IPS-20b (cell line): Measurements from ENCODE around the gene HDDC3.

Experiments
- H3K27ac ChIP-seq: one replicate; pipeline ENCODE4 v1.5.1; 2013; ENCODE audit warnings: low read length
- H3K27me3 ChIP-seq: 2 replicates; pipeline ENCODE4 v1.6.1; 2013; ENCODE audit warnings: mild to moderate bottlenecking, low read length, inconsistent platforms; ENCODE audit not compliant: insufficient read depth
- H3K36me3 ChIP-seq: 2 replicates; pipeline ENCODE4 v1.6.1; 2013; ENCODE audit warnings: low read depth, mild to moderate bottlenecking, inconsistent platforms, low read length, moderate library complexity; ENCODE audit not compliant: insufficient read depth
- H3K4me1 ChIP-seq: 2 replicates; pipeline ENCODE4 v1.6.1; 2013; ENCODE audit warnings: mild to moderate bottlenecking, control low read depth, inconsistent platforms, low read length, moderate library complexity; ENCODE audit not compliant: insufficient read depth
- H3K4me3 ChIP-seq: 2 replicates; pipeline ENCODE4 v1.5.1; 2013; ENCODE audit warnings: mild to moderate bottlenecking, low read length, inconsistent platforms
- H3K9ac ChIP-seq: 2 replicates; pipeline ENCODE4 v1.6.1; 2013; ENCODE audit warnings: low read depth, mild to moderate bottlenecking, inconsistent platforms, low read length, moderate library complexity
- H3K9me3 ChIP-seq: 2 replicates; pipeline ENCODE4 v1.6.1; 2013; ENCODE audit warnings: mild to moderate bottlenecking, low read depth, low read length, inconsistent platforms; ENCODE audit not compliant: insufficient read depth

Gene HDDC3

DNA sequence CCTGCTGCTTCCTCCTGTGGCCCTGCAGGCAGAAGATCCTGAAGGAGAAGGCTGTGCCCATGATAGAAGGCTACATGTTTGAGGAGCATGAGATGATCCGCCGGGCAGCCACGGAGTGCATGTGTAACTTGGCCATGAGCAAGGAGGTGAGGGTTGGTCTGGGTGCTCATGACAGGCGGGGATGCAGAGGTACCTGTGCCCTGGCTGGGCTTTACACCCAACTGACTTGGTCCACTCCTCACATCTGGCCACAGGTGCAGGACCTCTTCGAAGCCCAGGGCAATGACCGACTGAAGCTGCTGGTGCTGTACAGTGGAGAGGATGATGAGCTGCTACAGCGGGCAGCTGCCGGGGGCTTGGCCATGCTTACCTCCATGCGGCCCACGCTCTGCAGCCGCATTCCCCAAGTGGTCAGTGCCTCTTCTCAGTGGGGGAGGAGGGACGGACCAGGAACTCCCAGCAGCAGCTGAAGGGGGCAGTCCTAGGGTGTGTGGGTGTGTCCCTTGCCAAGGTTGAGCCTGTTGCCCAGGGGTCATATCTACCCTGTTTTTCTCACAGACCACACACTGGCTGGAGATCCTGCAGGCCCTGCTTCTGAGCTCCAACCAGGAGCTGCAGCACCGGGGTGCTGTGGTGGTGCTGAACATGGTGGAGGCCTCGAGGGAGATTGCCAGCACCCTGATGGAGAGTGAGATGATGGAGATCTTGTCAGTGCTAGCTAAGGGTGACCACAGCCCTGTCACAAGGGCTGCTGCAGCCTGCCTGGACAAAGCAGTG is 20.7 kb upstream of the HDDC3 start:
- H3K9me3 ChIP-seq: no peaks in the 10 kb centered on the region
- peaks cover 50% of the 10 kb centered on the region for H3K36me3 ChIP-seq
- no peak overlapping the region for H3K27ac ChIP-seq
- H3K4me3 ChIP-seq: no peak overlapping the region
- H3K4me1 ChIP-seq: peaks cover 12% of the 10 kb centered on the region; the same call in 1 of the 2 replicates
- no peaks in the 10 kb centered on the region; the same call in 1 of the 2 replicates for H3K27me3 ChIP-seq
- no peak overlapping the region for H3K9ac ChIP-seq

DNA sequence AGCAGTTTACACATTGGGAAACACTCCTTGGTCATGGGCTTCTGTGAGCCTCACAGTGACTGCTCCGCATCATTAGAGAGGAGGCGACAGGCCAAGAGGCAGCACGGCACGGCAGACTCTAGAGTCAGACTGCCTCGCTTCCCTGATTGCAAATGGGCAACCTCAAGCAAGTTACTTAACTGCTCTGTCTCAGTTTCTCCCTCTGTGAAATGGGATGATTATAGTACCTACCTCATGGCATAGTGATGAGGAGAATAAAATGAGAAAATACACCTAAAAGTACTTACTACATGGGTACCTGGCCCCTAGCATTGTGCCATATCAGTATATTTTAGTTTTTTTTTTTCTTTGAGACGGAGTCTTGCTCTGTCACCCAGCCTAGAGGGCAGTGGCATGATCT is 18.3 kb upstream of the HDDC3 start:
- no peaks in the 10 kb centered on the region for H3K27me3 ChIP-seq
- no peak overlapping the region for H3K9ac ChIP-seq
- no peak overlapping the region for H3K27ac ChIP-seq
- peaks cover under 1% of the 10 kb centered on the region; the same call in 1 of the 2 replicates for H3K4me1 ChIP-seq
- H3K9me3 ChIP-seq: no peaks in the 10 kb centered on the region
- no peak overlapping the region for H3K4me3 ChIP-seq
- peaks cover 67% of the 10 kb centered on the region for H3K36me3 ChIP-seq

DNA sequence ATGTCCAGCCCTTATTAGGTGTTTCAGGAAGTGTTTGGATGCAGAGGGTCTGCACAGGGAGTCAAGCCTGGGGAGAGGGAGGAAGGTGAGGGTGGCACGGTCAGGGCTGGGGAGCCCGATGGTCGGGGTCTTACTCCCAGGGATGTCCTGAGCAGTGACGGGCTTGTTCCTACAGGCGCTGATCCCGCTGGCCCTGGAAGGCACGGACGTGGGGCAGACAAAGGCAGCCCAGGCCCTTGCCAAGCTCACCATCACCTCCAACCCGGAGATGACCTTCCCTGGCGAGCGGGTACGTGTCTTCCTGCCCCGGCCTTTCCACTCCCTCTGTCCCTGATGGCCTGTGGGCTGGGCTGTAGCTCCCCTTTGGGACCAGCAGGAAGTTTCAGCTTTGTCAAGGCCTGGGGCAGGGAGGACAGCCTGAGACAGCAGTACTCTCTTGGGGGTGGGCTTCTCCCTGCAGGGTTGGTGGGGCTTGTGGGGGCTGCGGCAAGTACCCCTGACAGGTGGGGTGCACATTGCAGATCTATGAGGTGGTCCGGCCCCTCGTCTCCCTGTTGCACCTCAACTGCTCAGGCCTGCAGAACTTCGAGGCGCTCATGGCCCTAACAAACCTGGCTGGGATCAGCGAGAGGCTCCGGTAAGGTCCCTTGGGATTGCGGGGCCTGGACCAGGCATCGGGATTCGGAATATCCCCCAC is 17.8 kb upstream of the HDDC3 start:
- Histone ChIP-seq H3K9ac (no peak overlapping the region), H3K9me3 (no peaks in the 10 kb centered on the region), H3K27me3 (no peaks in the 10 kb centered on the region), H3K36me3 (peaks cover 68% of the 10 kb centered on the region), H3K4me3 (no peak overlapping the region), H3K4me1 (no peaks in the 10 kb centered on the region), H3K27ac (no peak overlapping the region)

DNA sequence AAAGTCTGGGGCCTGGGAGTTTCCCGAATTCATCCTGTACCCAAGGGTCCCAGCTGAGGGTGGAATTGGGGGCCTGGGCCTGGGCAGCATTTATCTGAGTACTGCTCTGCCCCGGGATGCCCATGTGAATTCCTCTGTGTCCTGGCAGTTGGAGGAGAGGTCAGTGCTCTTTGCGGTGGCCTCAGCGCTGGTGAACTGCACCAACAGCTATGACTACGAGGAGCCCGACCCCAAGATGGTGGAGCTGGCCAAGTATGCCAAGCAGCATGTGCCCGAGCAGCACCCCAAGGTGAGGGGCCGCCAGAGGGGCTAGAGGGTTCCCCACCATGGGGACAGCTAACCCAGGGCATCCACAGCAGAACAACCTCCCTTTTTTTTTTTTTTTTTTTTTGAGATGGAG is 16.2 kb upstream of the HDDC3 start:
- H3K9ac ChIP-seq: no peak overlapping the region
- H3K9me3 ChIP-seq: no peaks in the 10 kb centered on the region
- peaks cover 79% of the 10 kb centered on the region for H3K36me3 ChIP-seq
- no peaks in the 10 kb centered on the region for H3K27me3 ChIP-seq
- H3K27ac ChIP-seq: no peak overlapping the region
- no peak overlapping the region for H3K4me3 ChIP-seq
- no peaks in the 10 kb centered on the region for H3K4me1 ChIP-seq

DNA sequence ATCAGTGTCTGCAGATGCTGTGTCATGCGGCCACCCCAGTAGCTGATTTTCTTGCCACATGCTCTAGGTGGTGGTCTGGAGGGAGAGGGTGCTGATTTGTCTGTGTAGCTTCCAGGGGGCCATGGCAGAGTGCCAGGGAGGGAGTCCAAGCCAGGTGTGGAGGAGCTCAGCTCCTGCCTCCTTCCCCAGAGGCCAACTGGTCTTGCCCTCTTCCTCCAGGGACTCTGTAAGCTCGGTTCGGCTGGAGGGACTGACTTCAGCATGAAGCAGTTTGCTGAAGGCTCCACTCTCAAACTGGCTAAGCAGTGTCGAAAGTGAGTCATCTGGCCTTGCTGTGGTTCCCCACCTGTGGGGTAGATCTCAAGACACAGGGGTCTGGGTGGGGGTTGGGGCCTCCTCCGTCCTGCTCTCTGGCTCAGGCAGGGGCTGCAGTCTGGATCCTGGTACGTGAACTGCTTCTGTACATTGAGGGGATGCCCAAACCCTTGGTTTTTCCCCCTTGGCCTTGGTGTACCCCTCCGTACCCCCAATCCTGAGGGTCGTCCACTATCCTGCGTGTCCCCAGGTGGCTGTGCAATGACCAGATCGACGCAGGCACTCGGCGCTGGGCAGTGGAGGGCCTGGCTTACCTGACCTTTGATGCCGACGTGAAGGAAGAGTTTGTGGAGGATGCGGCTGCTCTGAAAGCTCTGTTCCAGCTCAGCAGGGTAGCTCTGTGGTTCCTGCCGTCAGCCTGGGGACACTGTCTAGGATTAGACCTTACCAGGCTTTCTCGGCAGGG is 15.4 kb upstream of the HDDC3 start:
- H3K27me3 ChIP-seq: no peaks in the 10 kb centered on the region
- peaks cover 79% of the 10 kb centered on the region for H3K36me3 ChIP-seq
- H3K4me3 ChIP-seq: no peak overlapping the region
- no peaks in the 10 kb centered on the region for H3K9me3 ChIP-seq
- H3K4me1 ChIP-seq: no peaks in the 10 kb centered on the region
- no peak overlapping the region for H3K27ac ChIP-seq
- H3K9ac ChIP-seq: no peak overlapping the region

DNA sequence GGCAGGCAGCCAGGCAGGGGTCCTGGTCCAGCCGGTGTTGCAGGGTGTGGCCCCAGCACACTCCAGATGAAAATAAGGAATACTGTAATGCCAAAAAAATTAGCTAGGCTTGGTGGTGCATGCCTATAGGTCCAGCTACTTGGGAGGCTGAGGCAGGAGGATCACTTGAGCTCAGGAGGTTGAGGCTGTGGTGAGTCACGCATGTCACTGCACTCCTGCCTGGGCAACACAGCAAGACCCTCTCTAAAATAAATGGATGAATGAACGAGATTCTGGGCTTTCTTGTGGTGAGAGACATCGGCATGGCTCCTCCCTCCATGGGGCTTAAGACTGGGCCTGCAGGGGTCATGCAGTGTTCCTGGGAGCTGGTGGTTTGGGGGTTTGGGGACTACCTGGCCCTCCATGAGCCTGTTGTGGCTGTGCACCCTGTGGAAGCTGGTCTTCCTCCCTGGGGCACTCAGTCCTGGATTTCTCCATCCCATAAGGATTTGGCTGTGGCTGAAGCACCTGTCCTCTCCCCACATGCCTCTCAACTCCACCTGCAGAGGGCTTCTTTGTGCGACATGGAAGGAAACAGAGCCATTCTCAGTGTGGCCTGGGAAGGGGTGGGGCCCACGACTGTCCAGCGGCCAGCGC is 14.7 kb upstream of the HDDC3 start:
- Histone ChIP-seq H3K4me3 (no peak overlapping the region), H3K36me3 (peaks cover 83% of the 10 kb centered on the region), H3K9me3 (no peaks in the 10 kb centered on the region)

DNA sequence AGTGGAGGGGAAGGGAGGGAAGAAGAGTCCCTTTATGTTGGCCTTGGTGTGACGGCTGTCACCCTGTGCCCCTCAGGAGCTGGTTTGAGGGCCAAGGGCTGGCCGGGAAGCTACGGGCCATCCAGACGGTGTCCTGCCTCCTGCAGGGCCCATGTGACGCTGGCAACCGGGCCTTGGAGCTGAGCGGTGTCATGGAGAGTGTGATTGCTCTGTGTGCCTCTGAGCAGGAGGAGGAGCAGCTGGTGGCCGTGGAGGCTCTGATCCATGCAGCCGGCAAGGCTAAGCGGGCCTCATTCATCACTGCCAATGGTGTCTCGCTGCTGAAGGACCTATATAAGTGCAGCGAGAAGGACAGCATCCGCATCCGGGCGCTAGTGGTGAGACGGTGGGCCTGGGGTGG is 14.2 kb upstream of the HDDC3 start:
- Histone ChIP-seq H3K9ac (no peak overlapping the region), H3K27me3 (no peaks in the 10 kb centered on the region), H3K4me3 (no peak overlapping the region), H3K9me3 (no peaks in the 10 kb centered on the region), H3K27ac (no peak overlapping the region), H3K4me1 (no peaks in the 10 kb centered on the region), H3K36me3 (peaks cover 83% of the 10 kb centered on the region)

More for the DNA sequence above, 14.7 kb upstream of the HDDC3 start:
- H3K9ac ChIP-seq: no peak overlapping the region
- H3K4me1 ChIP-seq: no peaks in the 10 kb centered on the region
- H3K27ac ChIP-seq: no peak overlapping the region
- H3K27me3 ChIP-seq: no peaks in the 10 kb centered on the region

DNA sequence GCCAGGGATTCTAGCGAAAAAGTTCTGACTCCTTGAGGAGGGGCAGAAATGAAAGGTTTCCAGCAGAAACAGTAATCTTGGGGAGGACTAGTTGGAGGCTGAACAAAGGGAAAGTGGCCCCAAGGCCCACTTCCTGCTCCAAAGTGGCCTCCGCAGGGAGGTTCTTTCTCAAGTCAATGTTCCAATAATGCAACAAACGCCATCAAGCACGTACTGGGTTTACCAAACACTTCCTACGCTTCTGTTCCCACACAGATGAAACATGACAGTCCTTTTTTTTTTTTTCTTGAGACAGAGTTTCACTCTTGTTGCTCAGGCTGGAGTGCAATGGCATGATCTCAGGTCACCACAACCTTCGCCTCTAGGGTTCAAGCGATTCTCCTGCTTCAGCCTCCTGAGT is 12.7 kb upstream of the HDDC3 start:
- no peaks in the 10 kb centered on the region for H3K4me1 ChIP-seq
- peaks cover 83% of the 10 kb centered on the region for H3K36me3 ChIP-seq
- no peak overlapping the region for H3K4me3 ChIP-seq
- H3K9me3 ChIP-seq: no peaks in the 10 kb centered on the region
- H3K27ac ChIP-seq: no peak overlapping the region
- H3K9ac ChIP-seq: no peak overlapping the region
- H3K27me3 ChIP-seq: no peaks in the 10 kb centered on the region

DNA sequence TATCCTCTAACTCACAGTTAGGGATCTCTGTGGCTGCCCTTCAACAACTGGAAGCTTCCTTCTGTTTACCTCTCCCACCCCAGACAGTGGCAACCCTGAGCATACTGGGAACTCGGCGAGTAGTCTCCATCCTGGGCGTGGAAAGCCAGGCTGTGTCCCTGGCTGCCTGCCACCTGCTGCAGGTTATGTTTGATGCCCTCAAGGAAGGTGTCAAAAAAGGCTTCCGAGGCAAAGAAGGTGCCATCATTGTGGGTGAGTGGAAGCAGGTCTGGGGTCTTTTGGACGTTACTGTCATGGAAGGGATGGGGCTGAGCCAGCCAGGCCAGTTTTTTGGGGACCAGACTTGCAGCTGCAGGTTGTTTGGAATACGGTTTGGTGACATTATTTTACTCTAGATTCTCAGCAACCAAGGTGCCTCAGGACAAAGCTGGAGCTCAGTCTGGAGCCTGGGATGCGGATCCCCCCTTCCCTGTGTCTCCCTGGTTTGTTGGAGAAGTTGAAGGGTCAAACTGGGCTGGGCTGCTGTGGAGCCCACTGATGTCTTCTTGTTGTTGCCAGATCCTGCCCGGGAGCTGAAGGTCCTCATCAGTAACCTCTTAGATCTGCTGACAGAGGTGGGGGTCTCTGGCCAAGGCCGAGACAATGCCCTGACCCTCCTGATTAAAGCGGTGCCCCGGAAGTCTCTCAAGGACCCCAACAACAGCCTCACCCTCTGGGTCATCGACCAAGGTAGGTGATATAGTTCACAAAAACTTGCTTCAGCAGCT is 10.2 kb upstream of the HDDC3 start:
- no peaks in the 10 kb centered on the region for H3K9me3 ChIP-seq
- no peaks in the 10 kb centered on the region for H3K27me3 ChIP-seq
- H3K9ac ChIP-seq: no peak overlapping the region
- H3K27ac ChIP-seq: no peak overlapping the region
- H3K36me3 ChIP-seq: peaks cover 80% of the 10 kb centered on the region
- no peak overlapping the region for H3K4me3 ChIP-seq
- no peaks in the 10 kb centered on the region for H3K4me1 ChIP-seq

DNA sequence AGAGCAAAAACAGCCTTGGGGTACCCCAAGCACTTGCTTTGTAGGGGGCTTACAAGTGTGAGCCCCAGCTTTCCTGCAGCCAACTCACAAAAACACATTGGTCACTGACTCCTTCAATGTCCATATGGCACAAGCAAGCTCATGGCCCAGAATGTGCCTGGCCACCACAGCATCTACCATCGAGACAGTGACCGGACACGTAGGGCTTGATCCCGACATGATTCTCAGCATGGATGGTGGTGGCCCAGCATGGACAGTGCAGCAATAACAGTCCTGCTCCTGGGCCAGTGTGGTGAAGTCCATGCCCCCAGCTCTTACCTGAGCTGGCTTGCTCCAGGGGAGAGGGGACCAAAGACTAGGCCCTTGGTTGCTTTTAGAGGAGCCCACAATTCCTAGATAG is 8.7 kb upstream of the HDDC3 start:
- Histone ChIP-seq H3K4me1 (no peaks in the 10 kb centered on the region), H3K27ac (no peak overlapping the region), H3K36me3 (peaks cover 75% of the 10 kb centered on the region), H3K9me3 (no peaks in the 10 kb centered on the region), H3K27me3 (no peaks in the 10 kb centered on the region), H3K9ac (no peak overlapping the region), H3K4me3 (no peak overlapping the region)

DNA sequence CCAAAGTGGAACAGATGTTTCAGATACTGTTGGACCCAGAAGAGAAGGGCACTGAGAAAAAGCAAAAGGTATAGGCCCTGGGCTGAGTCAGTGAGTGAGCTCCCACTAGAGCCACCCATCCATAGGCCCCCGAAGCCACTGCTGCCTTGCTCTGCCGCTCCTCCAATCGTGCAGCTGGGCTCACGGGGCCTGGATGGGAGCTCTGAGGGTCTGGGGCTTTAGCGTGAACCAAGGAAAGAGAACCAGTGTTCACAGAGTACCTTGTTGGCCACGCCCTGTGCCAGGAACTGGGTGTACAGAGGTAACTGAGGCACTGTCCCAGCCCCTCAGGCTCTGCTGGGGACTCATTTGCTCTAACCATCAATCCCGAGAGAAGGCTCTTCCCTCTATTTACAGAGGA is 7.4 kb upstream of the HDDC3 start:
- Histone ChIP-seq H3K27ac (no peak overlapping the region), H3K9me3 (no peaks in the 10 kb centered on the region), H3K4me1 (no peaks in the 10 kb centered on the region), H3K9ac (no peak overlapping the region), H3K36me3 (peaks cover 70% of the 10 kb centered on the region), H3K4me3 (no peak overlapping the region), H3K27me3 (no peaks in the 10 kb centered on the region)
